HepG2 (cell line): ENCODE results near the gene KHK. TPM values are rescaled to one million over a fixed set of nuclear protein-coding genes. Genes with fewer than 3 reads are reported as not detected.

Experiments used
- AHDC1 ChIP-seq: sonication (generic); formaldehyde crosslinking; IDR thresholded peaks from 2 replicates; pipeline ENCODE4 v1.5.1; 2020; ENCODE audit warnings: mild to moderate bottlenecking, missing genetic modification reagents, borderline replicate concordance
- FOXK1 ChIP-seq: sonication (generic); formaldehyde crosslinking; IDR thresholded peaks from 2 replicates; pipeline ENCODE4 v1.4.0; 2020; ENCODE audit warnings: low read depth, missing genetic modification reagents, borderline replicate concordance
- NFKB2 ChIP-seq: sonication (generic); formaldehyde crosslinking; IDR thresholded peaks from 2 replicates; pipeline ENCODE4 v1.4.0; 2020; ENCODE audit warnings: missing genetic modification reagents, borderline replicate concordance
- PPARG ChIP-seq: conservative IDR thresholded peaks from 2 replicates; pipeline ENCODE4 v1.6.1; 2016; ENCODE audit warnings: missing biosample characterization, missing genetic modification reagents
- SALL1 ChIP-seq: sonication (generic); formaldehyde crosslinking; IDR thresholded peaks from 2 replicates; pipeline ENCODE4 v1.8.0; 2022; ENCODE audit warnings: mild to moderate bottlenecking, missing genetic modification reagents
- SOX13 ChIP-seq, 3 experiments: fragments of 450-650 bp in 1 of 3; sonication (generic) in 1 of 3; formaldehyde crosslinking in 1 of 3; IDR thresholded peaks in 2 of 3; conservative IDR thresholded peaks in 1 of 3; 2 replicates each; pipeline versions ENCODE4 v1.5.0 to v1.6.1; 2016 to 2020; ENCODE audit warnings: antibody characterized with exemption in 1 of 3, mild to moderate bottlenecking in 1 of 3, missing compliant biosample characterization in 1 of 3, missing genetic modification reagents in 1 of 3, moderate library complexity in 1 of 3
- ZNF318 ChIP-seq: sonication (generic); formaldehyde crosslinking; IDR thresholded peaks from 2 replicates; pipeline ENCODE4 v1.4.0; 2020; ENCODE audit warnings: mild to moderate bottlenecking, missing genetic modification reagents
- ZNF354B ChIP-seq: sonication (generic); formaldehyde crosslinking; IDR thresholded peaks from 2 replicates; pipeline ENCODE4 v1.8.0; 2022; ENCODE audit warnings: mild to moderate bottlenecking, missing genetic modification reagents
- polyA plus RNA-seq, 8 experiments: library from polyadenylated mRNA; depleted of rRNA in 3 of 8; stranded (reverse) in 7 of 8; unstranded in 1 of 8; fragments of >200 nt; fragmentation: Illumina TruSeq in 4 of 8; extraction: Trizol in 4 of 8; gene quantifications; 2 replicates each; pipeline versions ENCODE4 v1.2.1 to v1.2.3, GENCODE V29; 2011 to 2016; ENCODE audit warnings: low read depth in 4 of 8, missing spikeins in 1 of 8, mixed read lengths in 1 of 8; ENCODE audit not compliant: insufficient read depth in 1 of 8
- total RNA-seq, 5 experiments: library from RNA; depleted of rRNA; stranded (reverse); fragments of >200 nt; fragmentation: Illumina TruSeq; extraction: Trizol; gene quantifications; 2 replicates each; pipeline ENCODE4 v1.2.3, GENCODE V29; 2016; ENCODE audit warnings: low read depth in 1 of 5
- TF ChIP-seq, protein P1 (sequence below): IDR thresholded peaks from 2 replicates; pipeline ENCODE4 v1.6.1; 2012; ENCODE audit warnings: low read length, improper control_type of control experiment

The KHK gene
- total and polyA plus RNA-seq, 2 of the 13 experiments (the other 11 are each of a cell fraction or from before 2014, with no cell fraction given): 40.9 to 99.2 TPM

DNA sequence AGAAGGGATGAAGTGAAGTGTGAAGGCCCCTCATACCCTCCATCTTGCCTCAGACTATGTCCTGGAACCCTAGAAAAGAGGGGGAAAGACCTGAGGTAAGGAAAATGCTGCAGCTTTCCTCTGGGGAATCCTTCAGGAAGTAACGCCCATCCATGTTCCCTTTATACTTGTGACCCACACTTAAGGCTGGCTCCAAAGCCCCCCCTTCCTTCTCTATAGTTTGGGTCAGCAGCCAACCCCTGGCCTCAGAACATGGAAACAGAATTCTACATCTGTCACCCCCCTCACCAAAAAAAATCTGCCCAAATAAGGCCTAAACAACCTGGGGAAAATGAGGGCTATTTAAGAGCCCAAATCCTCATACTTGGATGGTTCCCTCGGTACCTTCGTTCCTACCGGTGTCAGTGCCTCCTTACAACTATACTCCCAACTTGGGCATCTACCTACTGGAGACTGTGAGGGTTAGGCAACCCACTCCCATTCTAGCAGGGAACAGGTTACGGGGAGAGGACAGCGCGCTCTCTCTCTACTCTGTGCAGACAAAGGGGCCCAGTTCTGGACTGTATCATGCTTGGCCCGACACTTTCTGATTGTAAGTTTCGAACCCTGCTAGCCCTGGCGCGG, 15.8 kb upstream of the KHK start (continued):
- TF ChIP-seq AHDC1 (CRISPR knock-in tag) (0 out of 2 replicates have a peak, but pooled peaks have one; percentile 34), FOXK1 (CRISPR knock-in tag) (no peak), SOX13 (IDR thresholded peaks at IDR 0.05) (no peak), SOX13 (CRISPR knock-in tag; conservative IDR thresholded peaks at IDR 0.05 in 1 of 2, IDR thresholded peaks at IDR 0.05 in 1 of 2) (no peak), NFKB2 (CRISPR knock-in tag) (no peak), SALL1 (CRISPR knock-in tag) (no peak), ZNF354B (CRISPR knock-in tag) (no peak), PPARG (CRISPR knock-in tag) (no peak), ZNF318 (CRISPR knock-in tag) (no peak)
- TF ChIP-seq, protein P1, sequence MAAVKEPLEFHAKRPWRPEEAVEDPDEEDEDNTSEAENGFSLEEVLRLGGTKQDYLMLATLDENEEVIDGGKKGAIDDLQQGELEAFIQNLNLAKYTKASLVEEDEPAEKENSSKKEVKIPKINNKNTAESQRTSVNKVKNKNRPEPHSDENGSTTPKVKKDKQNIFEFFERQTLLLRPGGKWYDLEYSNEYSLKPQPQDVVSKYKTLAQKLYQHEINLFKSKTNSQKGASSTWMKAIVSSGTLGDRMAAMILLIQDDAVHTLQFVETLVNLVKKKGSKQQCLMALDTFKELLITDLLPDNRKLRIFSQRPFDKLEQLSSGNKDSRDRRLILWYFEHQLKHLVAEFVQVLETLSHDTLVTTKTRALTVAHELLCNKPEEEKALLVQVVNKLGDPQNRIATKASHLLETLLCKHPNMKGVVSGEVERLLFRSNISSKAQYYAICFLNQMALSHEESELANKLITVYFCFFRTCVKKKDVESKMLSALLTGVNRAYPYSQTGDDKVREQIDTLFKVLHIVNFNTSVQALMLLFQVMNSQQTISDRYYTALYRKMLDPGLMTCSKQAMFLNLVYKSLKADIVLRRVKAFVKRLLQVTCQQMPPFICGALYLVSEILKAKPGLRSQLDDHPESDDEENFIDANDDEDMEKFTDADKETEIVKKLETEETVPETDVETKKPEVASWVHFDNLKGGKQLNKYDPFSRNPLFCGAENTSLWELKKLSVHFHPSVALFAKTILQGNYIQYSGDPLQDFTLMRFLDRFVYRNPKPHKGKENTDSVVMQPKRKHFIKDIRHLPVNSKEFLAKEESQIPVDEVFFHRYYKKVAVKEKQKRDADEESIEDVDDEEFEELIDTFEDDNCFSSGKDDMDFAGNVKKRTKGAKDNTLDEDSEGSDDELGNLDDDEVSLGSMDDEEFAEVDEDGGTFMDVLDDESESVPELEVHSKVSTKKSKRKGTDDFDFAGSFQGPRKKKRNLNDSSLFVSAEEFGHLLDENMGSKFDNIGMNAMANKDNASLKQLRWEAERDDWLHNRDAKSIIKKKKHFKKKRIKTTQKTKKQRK: no peak
